Sigmoid colon (tissue), 7 donors: ENCODE data around the gene ASPG. TPM values are rescaled to one million over a fixed set of nuclear protein-coding genes. Genes with fewer than 3 reads are reported as not detected.

ENCODE experiments used
- DNase-seq: peaks from one replicate; pipeline ENCODE4 v3.0.0-alpha.2; 2019
- H3K27ac ChIP-seq, 4 donors: fragments of 200-600 bp; sonication (generic); one replicate each; pipeline ENCODE4 v1.5.1; 2016 to 2019; ENCODE audit warnings: mild to moderate bottlenecking in 1 of 4
- H3K27me3 ChIP-seq, 3 donors: fragments of 200-600 bp; sonication (generic); one replicate each; pipeline ENCODE4 v1.5.1; 2019; ENCODE audit warnings: mild to moderate bottlenecking in 1 of 3
- H3K36me3 ChIP-seq, 4 donors: fragments of 200-600 bp; sonication (generic); one replicate each; pipeline ENCODE4 v1.5.1; 2016 to 2019
- H3K4me1 ChIP-seq, 4 donors: fragments of 200-600 bp; sonication (generic); one replicate each; pipeline ENCODE4 v1.5.1; 2017 to 2019
- H3K4me3 ChIP-seq, 4 donors: fragments of 200-600 bp; sonication (generic); one replicate each; pipeline ENCODE4 v1.5.1; 2017 to 2019; ENCODE audit warnings: mild to moderate bottlenecking in 2 of 4, moderate library complexity in 1 of 4
- H3K9me3 ChIP-seq, 4 donors: fragments of 200-600 bp in 3 of 4; sonication (generic) in 3 of 4; one replicate each; pipeline versions ENCODE4 v1.5.1 to v1.6.1; 2013 to 2019
- EP300 ChIP-seq, 4 donors: sonication (generic); formaldehyde crosslinking; IDR thresholded peaks; one replicate each; pipeline ENCODE4 v1.6.1; 2017; ENCODE audit warnings: antibody characterized with exemption in 4 of 4
- POLR2A ChIP-seq, 2 donors: fragments of 450-650 bp; IDR thresholded peaks; one replicate each; pipeline ENCODE4 v1.6.1; 2016; ENCODE audit warnings: antibody characterized with exemption in 2 of 2, mild to moderate bottlenecking in 2 of 2, moderate library complexity in 2 of 2
- POLR2AphosphoS5 ChIP-seq, 4 donors: sonication (generic); formaldehyde crosslinking; IDR thresholded peaks; one replicate each; pipeline ENCODE4 v1.6.1; 2017; ENCODE audit warnings: antibody characterized with exemption in 4 of 4
- WGBS, 2 donors: extraction: QIAGEN DNeasy Blood & Tissue Kit; methylation state at CpG; one replicate each; pipeline ENCODE4 v1.1.7; 2013; 5-methylcytosine and 5-hydroxymethylcytosine counted together
- intact Hi-C: fragments of 100-400 bp; cut with DNase I; formaldehyde crosslinking; loops from one replicate; pipeline ENCODE4 v1.15.1; 2023
- polyA plus RNA-seq, 3 donors: library from polyadenylated mRNA; stranded (reverse); fragments of 200-250 nt; gene quantifications; one replicate each; pipeline ENCODE4 v1.2.3, GENCODE V29; 2013
- total RNA-seq, 4 donors: library from RNA; depleted of rRNA; stranded (reverse); fragments of >200 nt; gene quantifications; one replicate each; pipeline ENCODE4 v1.1.0, GENCODE V29; 2016
- TF ChIP-seq, protein P1 (sequence below), 4 experiments: fragments of 450-650 bp in 3 of 4; fragments of 200-600 bp in 1 of 4; IDR thresholded peaks; one replicate each; pipeline ENCODE4 v1.5.1; 2016 to 2019; ENCODE audit warnings: antibody characterized with exemption in 4 of 4, mild to moderate bottlenecking in 3 of 4, moderate library complexity in 2 of 4
- donor health status: healthy with polysubstance abuse.
- donor health status: Bipolar disorder and iron deficiency.
- donor health status: healthy.

Gene ASPG
- total and polyA plus RNA-seq, 7 donors: 0.14 to 24.6 (median 3.5) TPM; not detected in 1

- H3K27me3 ChIP-seq: no peaks in the 10 kb centered on the region
- TF ChIP-seq POLR2A (IDR thresholded peaks at IDR 0.05) (no peak), POLR2AphosphoS5 (IDR thresholded peaks at IDR 0.05) (no peak), EP300 (IDR thresholded peaks at IDR 0.05) (no peak)
- TF ChIP-seq, protein P1, sequence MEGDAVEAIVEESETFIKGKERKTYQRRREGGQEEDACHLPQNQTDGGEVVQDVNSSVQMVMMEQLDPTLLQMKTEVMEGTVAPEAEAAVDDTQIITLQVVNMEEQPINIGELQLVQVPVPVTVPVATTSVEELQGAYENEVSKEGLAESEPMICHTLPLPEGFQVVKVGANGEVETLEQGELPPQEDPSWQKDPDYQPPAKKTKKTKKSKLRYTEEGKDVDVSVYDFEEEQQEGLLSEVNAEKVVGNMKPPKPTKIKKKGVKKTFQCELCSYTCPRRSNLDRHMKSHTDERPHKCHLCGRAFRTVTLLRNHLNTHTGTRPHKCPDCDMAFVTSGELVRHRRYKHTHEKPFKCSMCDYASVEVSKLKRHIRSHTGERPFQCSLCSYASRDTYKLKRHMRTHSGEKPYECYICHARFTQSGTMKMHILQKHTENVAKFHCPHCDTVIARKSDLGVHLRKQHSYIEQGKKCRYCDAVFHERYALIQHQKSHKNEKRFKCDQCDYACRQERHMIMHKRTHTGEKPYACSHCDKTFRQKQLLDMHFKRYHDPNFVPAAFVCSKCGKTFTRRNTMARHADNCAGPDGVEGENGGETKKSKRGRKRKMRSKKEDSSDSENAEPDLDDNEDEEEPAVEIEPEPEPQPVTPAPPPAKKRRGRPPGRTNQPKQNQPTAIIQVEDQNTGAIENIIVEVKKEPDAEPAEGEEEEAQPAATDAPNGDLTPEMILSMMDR (IDR thresholded peaks at IDR 0.05): no peak
- no peak for DNase-seq
- no peaks in the 10 kb centered on the region for H3K36me3 ChIP-seq
- intact Hi-C loops: no loop called here
- WGBS, 2 donors: 90 to 93% methylated on average over 11 of the region's 11 CpGs
- H3K4me3 ChIP-seq: no peak overlapping the region
- peaks cover 0 to 17% (median 11%) of the 10 kb centered on the region in 4 donors for H3K4me1 ChIP-seq
- peak overlapping the region in 1 of 4 donors; percentile 4 for H3K27ac ChIP-seq
- H3K9me3 ChIP-seq: no peaks in the 10 kb centered on the region
Observed at GRCh38 chr14:104149278-104149595, 63.7 kb downstream of the ASPG start.

DNA sequence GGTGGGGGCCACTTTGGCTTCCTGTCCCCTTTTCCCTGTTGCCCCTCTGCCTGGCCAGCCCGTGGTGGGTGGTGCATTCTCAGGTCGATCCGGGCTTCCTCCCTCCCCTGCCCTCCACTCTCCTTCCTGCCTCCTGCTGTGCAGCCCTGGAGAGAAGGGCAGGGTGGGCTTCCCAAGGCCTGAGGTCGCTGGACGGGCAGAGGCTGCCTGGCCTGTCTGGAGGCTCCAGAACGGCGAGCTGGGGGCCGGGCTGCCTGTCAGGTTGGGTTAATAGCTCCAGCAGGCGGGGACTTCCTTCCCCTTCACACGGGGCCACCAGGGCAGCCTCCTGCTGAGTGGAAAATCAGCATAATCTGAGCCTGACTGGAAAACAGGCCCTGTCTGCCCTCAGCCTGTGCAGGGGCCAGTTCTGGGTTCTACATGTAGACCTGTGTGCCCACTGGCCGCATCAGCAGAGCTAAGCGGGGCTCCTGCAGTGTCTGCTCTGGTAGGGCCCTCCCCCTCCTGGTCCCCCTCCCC is 64.2 kb downstream of the ASPG start:
- intact Hi-C loops: no loop called here
- TF ChIP-seq EP300 (IDR thresholded peaks at IDR 0.05): no peak
- TF ChIP-seq, protein P1 (IDR thresholded peaks at IDR 0.05): no peak
- TF ChIP-seq POLR2AphosphoS5 (IDR thresholded peaks at IDR 0.05): no peak
- TF ChIP-seq POLR2A (IDR thresholded peaks at IDR 0.05): no peak
- 38 to 69% methylated on average over 12 of the region's 12 CpGs for WGBS, 2 donors
- H3K4me1 ChIP-seq: peaks cover 0 to 17% (median 11%) of the 10 kb centered on the region in 4 donors
- peak; percentile 77 for DNase-seq
- H3K9me3 ChIP-seq: no peaks in the 10 kb centered on the region
- H3K27ac ChIP-seq: peak overlapping the region in 1 of 4 donors; percentile 4
- H3K36me3 ChIP-seq: no peaks in the 10 kb centered on the region
- H3K4me3 ChIP-seq: no peak overlapping the region
- no peaks in the 10 kb centered on the region for H3K27me3 ChIP-seq

GRCh38 chr14:104150136-104151025 is 64.9 kb downstream of the ASPG start:
- TF ChIP-seq, protein P1 (IDR thresholded peaks at IDR 0.05): no peak
- no peak for TF ChIP-seq EP300 (IDR thresholded peaks at IDR 0.05)
- TF ChIP-seq POLR2AphosphoS5 (IDR thresholded peaks at IDR 0.05): no peak
- no peak for TF ChIP-seq POLR2A (IDR thresholded peaks at IDR 0.05)
- no peaks in the 10 kb centered on the region for H3K9me3 ChIP-seq
- no peak overlapping the region for H3K27ac ChIP-seq
- H3K27me3 ChIP-seq: no peaks in the 10 kb centered on the region
- 55 to 71% methylated on average over 19 of the region's 19 CpGs for WGBS, 2 donors
- DNase-seq: no peak
- H3K36me3 ChIP-seq: no peaks in the 10 kb centered on the region
- peaks cover 0 to 17% (median 11%) of the 10 kb centered on the region in 4 donors for H3K4me1 ChIP-seq
- intact Hi-C loops: no loop called here
- no peak overlapping the region for H3K4me3 ChIP-seq

DNA sequence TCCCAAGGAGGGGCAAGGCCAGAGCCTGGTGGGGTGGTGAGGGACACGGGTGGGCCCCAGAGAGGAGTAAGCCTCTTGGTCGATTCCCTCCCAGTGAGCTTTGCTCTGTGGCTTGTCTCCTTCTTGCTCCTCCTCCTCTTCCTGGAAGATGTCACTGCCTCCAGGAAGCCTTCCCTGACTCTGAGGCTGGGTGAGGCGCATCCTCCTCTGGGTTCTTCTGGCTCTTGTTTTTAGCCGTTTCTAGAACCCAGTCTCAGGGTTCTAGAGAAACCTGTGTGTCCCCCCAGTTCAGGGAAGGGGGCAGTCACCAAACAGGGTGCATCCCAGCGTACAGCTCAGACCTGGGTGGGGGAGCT is 65.5 kb downstream of the ASPG start:
- Histone ChIP-seq H3K36me3 (no peaks in the 10 kb centered on the region), H3K4me3 (no peak overlapping the region), H3K4me1 (peaks cover 0 to 17% (median 11%) of the 10 kb centered on the region in 4 donors), H3K27me3 (no peaks in the 10 kb centered on the region), H3K27ac (no peak overlapping the region), H3K9me3 (no peaks in the 10 kb centered on the region)
- TF ChIP-seq, protein P1 (IDR thresholded peaks at IDR 0.05): no peak
- no peak for TF ChIP-seq POLR2AphosphoS5 (IDR thresholded peaks at IDR 0.05)
- TF ChIP-seq POLR2A (IDR thresholded peaks at IDR 0.05): no peak
- no peak for TF ChIP-seq EP300 (IDR thresholded peaks at IDR 0.05)
- intact Hi-C loops: no loop called here
- DNase-seq: no peak
- whole genome bisulfite sequencing, 2 donors: 83 to 90% methylated on average over 5 of the region's 5 CpGs
